GM18520 (cell line): ENCODE data around the gene BEST2.
A peak's percentile ranks its signal among the peaks of the same experiment; 100 is the strongest.
"Not testable (repeated sequence)": the region's sequence is repeated elsewhere in the genome, so short reads cannot be mapped to it uniquely, and the experiment has no call there.

Experiments used
- ATAC-seq: cut with Tn5 transposase; IDR thresholded peaks from one replicate; pipeline ENCODE4 v1.9.1; 2021; ENCODE audit not compliant: unreplicated experiment

BEST2 gene

GRCh38 chr19:12797607-12798006 is 46.0 kb downstream of the BEST2 start:
- not testable (repeated sequence) for ATAC-seq

GRCh38 chr19:12799742-12800465 is 48.3 kb downstream of the BEST2 start:
- ATAC-seq, result no peak

GRCh38 chr19:12800466-12800770 is 48.8 kb downstream of the BEST2 start:
- ATAC-seq, result no peak

GRCh38 chr19:12800923-12801465 is 49.4 kb downstream of the BEST2 start:
- ATAC-seq, result no peak

- ATAC-seq, result no peak
These were observed 50.1 kb downstream of the BEST2 start, which contains the start of the genes PRDX2 and THSD8 for GRCh38 chr19:12801466-12802266. Gene PRDX2, minus strand, starts transcription at chr19:12801800. Its CDS starts 539 bp downstream, at chr19:12801261. Gene THSD8, plus strand, starts transcription at chr19:12802069. Its CDS starts 3 bp downstream, at chr19:12802072.

GRCh38 chr19:12802267-12803106 is 50.9 kb downstream of the BEST2 start:
- no peak for ATAC-seq

- no peak for ATAC-seq
These were observed 52.5 kb downstream of the BEST2 start for GRCh38 chr19:12804051-12804450.

GRCh38 chr19:12806242-12807081 is 54.9 kb downstream of the BEST2 start, which contains the start of gene RNASEH2A:
Gene RNASEH2A, plus strand, starts transcription at chr19:12806584. Its CDS starts 90 bp downstream, at chr19:12806674.
- peak; percentile 78 for ATAC-seq
